Ovary (tissue), 3 donors: ENCODE data around the gene TMEM120B.
"Not testable (repeated sequence)": the region's sequence is repeated elsewhere in the genome, so short reads cannot be mapped to it uniquely, and the experiment has no call there.

Source experiments
- EP300 ChIP-seq: sonication (generic); formaldehyde crosslinking; IDR thresholded peaks from one replicate; pipeline ENCODE4 v1.6.1; 2017; ENCODE audit warnings: antibody characterized with exemption
- TF ChIP-seq, protein P1 (sequence below), 3 donors: fragments of 450-650 bp in 2 of 3; fragments of 200-600 bp in 1 of 3; IDR thresholded peaks; one replicate each; pipeline versions ENCODE4 v1.5.1 to v1.8.0; 2016 to 2022; ENCODE audit warnings: antibody characterized with exemption in 3 of 3, mild to moderate bottlenecking in 1 of 3
- donor health status: DM: no; HTN: no; CAD: no.

GRCh38 chr12:121758536-121758935 is 46.0 kb downstream of the TMEM120B start:
- TF ChIP-seq EP300: not testable (repeated sequence)
- TF ChIP-seq, protein P1, sequence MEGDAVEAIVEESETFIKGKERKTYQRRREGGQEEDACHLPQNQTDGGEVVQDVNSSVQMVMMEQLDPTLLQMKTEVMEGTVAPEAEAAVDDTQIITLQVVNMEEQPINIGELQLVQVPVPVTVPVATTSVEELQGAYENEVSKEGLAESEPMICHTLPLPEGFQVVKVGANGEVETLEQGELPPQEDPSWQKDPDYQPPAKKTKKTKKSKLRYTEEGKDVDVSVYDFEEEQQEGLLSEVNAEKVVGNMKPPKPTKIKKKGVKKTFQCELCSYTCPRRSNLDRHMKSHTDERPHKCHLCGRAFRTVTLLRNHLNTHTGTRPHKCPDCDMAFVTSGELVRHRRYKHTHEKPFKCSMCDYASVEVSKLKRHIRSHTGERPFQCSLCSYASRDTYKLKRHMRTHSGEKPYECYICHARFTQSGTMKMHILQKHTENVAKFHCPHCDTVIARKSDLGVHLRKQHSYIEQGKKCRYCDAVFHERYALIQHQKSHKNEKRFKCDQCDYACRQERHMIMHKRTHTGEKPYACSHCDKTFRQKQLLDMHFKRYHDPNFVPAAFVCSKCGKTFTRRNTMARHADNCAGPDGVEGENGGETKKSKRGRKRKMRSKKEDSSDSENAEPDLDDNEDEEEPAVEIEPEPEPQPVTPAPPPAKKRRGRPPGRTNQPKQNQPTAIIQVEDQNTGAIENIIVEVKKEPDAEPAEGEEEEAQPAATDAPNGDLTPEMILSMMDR (IDR thresholded peaks at IDR 0.05): not testable (repeated sequence)
